Lower leg skin (tissue), 4 donors: ENCODE results near the gene ANXA1. TPM values are rescaled to one million over a fixed set of nuclear protein-coding genes. Genes with fewer than 3 reads are reported as not detected.
"Not testable (repeated sequence)": the region's sequence is repeated elsewhere in the genome, so short reads cannot be mapped to it uniquely, and the experiment has no call there.

Experiments used
- DNase-seq, 2 donors: peaks; one replicate each; pipeline ENCODE4 v3.0.0-alpha.2; 2019; ENCODE audit warnings: low spot score in 2 of 2
- H3K4me3 ChIP-seq: fragments of 200-600 bp; sonication (generic); 2 replicates; pipeline ENCODE4 v1.5.1; 2017; ENCODE audit warnings: mild to moderate bottlenecking, low read depth; ENCODE audit not compliant: poor library complexity, severe bottlenecking
- CTCF ChIP-seq, 3 donors: fragments of 450-650 bp; IDR thresholded peaks; one replicate each; pipeline ENCODE4 v1.5.1; 2016; ENCODE audit warnings: antibody characterized with exemption in 3 of 3, mild to moderate bottlenecking in 3 of 3, moderate library complexity in 2 of 3
- POLR2A ChIP-seq, 2 donors: fragments of 450-650 bp; IDR thresholded peaks; one replicate each; pipeline ENCODE4 v1.6.1; 2016 to 2017; ENCODE audit warnings: antibody characterized with exemption in 2 of 2, mild to moderate bottlenecking in 1 of 2, moderate library complexity in 1 of 2
- WGBS, 2 donors: methylation state at CpG; one replicate each; pipeline ENCODE4 v1.1.5; 2018; 5-methylcytosine and 5-hydroxymethylcytosine counted together
- intact Hi-C: fragments of 100-400 bp; cut with DNase I; formaldehyde crosslinking; loops from one replicate; pipeline ENCODE4 v1.15.0; 2023; ENCODE audit warnings: low total_unique reads
- total RNA-seq, 4 donors: library from RNA; depleted of rRNA; stranded (reverse); fragments of >200 nt; gene quantifications; one replicate each; pipeline ENCODE4 v1.1.0, GENCODE V29; 2016

Gene ANXA1
- total RNA-seq, 4 donors from 2014 or later: 146 to 284 (median 173) TPM

GRCh38 chr9:73180403-73180802 is 28.7 kb downstream of the ANXA1 start:
- DNase-seq: no peak
- TF ChIP-seq POLR2A (IDR thresholded peaks at IDR 0.05) (no peak), CTCF (IDR thresholded peaks at IDR 0.05) (no peak)
- intact Hi-C loops: loop anchor here (5.0 kb wide), 1 partner anchor 73 kb away; no protein-coding TSS in a partner anchor
- WGBS, 2 donors: 15 to 24% methylated on average over 1 of the region's 1 CpG
- H3K4me3 ChIP-seq: no peak overlapping the region

- TF ChIP-seq CTCF (IDR thresholded peaks at IDR 0.05): no peak
- no peak for TF ChIP-seq POLR2A (IDR thresholded peaks at IDR 0.05)
- H3K4me3 ChIP-seq: no peak overlapping the region
- intact Hi-C loops: loop anchor here (5.0 kb wide), 1 partner anchor 76 kb away; no protein-coding TSS in a partner anchor
- DNase-seq: no peak
- 60% methylated on average over 1 of the region's 1 CpG for WGBS, 2 donors
These were observed 31.3 kb downstream of the ANXA1 start for GRCh38 chr9:73182928-73183327.

- no peak for TF ChIP-seq POLR2A (IDR thresholded peaks at IDR 0.05)
- TF ChIP-seq CTCF (IDR thresholded peaks at IDR 0.05): no peak
- H3K4me3 ChIP-seq: no peak overlapping the region
- no peak for DNase-seq
- intact Hi-C loops: loop anchor here (5.0 kb wide), 1 partner anchor 76 kb away; no protein-coding TSS in a partner anchor
These were observed 31.8 kb downstream of the ANXA1 start for GRCh38 chr9:73183428-73183827.

- no peak overlapping the region for H3K4me3 ChIP-seq
- TF ChIP-seq CTCF (IDR thresholded peaks at IDR 0.05) (no peak), POLR2A (IDR thresholded peaks at IDR 0.05) (no peak)
- intact Hi-C loops: loop anchor here (5.0 kb wide), 1 partner anchor 77 kb away; no protein-coding TSS in a partner anchor
- no peak for DNase-seq
- 48 to 49% methylated on average over 3 of the region's 3 CpGs for WGBS, 2 donors
These were observed 32.5 kb downstream of the ANXA1 start for GRCh38 chr9:73183917-73184861.

- H3K4me3 ChIP-seq, DNase-seq, intact Hi-C loops: not testable (repeated sequence)
- WGBS, 2 donors: 47 to 50% methylated on average over 1 of the region's 1 CpG
These were observed 39.4 kb downstream of the ANXA1 start for GRCh38 chr9:73191109-73191508.

GRCh38 chr9:73194284-73194683 is 42.6 kb downstream of the ANXA1 start:
- WGBS, 2 donors: 76 to 83% methylated on average over 1 of the region's 1 CpG
- intact Hi-C loops: no loop called here
- H3K4me3 ChIP-seq: no peak overlapping the region
- TF ChIP-seq POLR2A (IDR thresholded peaks at IDR 0.05) (no peak), CTCF (IDR thresholded peaks at IDR 0.05) (no peak)
- no peak for DNase-seq
